Rectal smooth muscle tissue (tissue), 1 donor: ENCODE measurements around the gene SLIT1.

Source experiments
- H3K27ac ChIP-seq: one replicate; pipeline ENCODE4 v1.7.0; 2013; ENCODE audit warnings: low read depth, low read length, inconsistent platforms
- H3K27me3 ChIP-seq: one replicate; pipeline ENCODE4 v1.7.0; 2013; ENCODE audit warnings: low read length; ENCODE audit not compliant: control insufficient read depth, insufficient read depth
- H3K36me3 ChIP-seq: one replicate; pipeline ENCODE4 v1.7.0; 2013; ENCODE audit warnings: low read length; ENCODE audit not compliant: control insufficient read depth, insufficient read depth
- H3K4me1 ChIP-seq: one replicate; pipeline ENCODE4 v1.7.0; 2013; ENCODE audit warnings: low read length; ENCODE audit not compliant: control insufficient read depth, insufficient read depth
- H3K4me3 ChIP-seq: one replicate; pipeline ENCODE4 v1.7.0; 2013; ENCODE audit warnings: low read length
- H3K9ac ChIP-seq: one replicate; pipeline ENCODE4 v1.7.0; 2013; ENCODE audit warnings: low read length

Gene SLIT1

DNA sequence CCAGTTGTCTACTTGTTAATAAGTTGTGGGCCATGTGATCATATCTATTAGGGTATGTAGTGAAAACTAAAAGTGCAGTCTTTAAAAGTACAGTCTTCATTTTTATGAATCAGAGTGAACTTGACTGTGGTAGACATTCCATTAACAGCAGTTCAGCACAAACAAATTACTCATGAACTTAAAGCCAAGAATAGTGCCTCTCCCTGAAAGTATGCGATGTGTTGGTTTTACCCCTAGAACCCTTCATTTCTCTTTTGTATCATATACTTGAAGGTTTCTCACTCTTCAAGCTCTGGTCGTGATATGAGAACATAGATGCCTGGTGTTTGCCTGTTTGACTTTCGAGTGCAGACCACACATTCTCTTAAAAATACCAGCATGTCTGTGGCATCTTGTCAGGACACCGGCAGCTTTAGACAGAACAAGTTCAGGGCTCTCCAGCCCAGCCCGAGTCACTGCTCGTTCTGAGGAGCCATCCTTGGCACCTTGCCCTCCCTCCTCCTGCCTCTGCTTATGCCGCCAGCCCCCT, 194.4 kb downstream of the SLIT1 start:
- Histone ChIP-seq H3K27me3 (no peaks in the 10 kb centered on the region), H3K27ac (no peak overlapping the region), H3K36me3 (no peaks in the 10 kb centered on the region), H3K9ac (no peak overlapping the region), H3K4me3 (no peak overlapping the region), H3K4me1 (peaks cover 8% of the 10 kb centered on the region)

DNA sequence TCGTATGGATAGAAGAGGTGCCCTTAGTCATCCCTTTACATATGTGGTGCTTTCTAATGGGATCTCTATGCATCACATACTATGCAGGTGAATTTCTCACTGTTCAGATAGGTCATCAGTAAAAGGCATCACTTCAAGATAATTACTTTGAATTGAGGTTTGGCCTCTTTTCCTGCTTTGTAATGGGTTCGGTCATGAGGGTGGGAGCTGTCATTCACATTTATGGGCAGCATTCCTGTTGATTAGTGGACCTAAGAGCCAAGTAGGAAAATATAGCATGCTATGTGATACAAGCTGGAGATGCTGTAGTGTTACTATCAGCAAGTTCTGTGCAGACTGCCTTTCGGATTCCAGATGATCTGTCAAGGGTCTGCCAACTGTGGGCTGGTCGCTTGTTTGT, 197.3 kb downstream of the SLIT1 start:
- Histone ChIP-seq H3K4me3 (no peak overlapping the region), H3K36me3 (no peaks in the 10 kb centered on the region), H3K4me1 (peaks cover 8% of the 10 kb centered on the region), H3K27me3 (no peaks in the 10 kb centered on the region), H3K9ac (no peak overlapping the region), H3K27ac (peak overlapping the region; percentile 1)

DNA sequence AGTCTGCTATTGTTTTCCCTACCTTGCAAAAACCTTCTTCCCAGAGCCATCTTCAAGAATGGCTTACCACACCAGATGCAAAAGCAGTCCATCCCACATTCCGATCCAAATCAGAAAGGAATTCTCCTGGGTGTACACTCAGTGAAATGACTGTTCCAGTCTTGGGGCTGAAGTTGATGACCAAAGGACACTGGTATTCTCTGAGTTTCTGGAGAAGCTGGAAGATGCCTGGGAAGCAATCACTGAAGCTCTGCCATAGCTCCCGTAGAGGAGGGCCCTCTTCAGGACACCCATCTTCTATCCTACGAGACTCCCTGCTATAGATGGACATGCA, 197.9 kb downstream of the SLIT1 start:
- peaks cover 8% of the 10 kb centered on the region for H3K4me1 ChIP-seq
- H3K27me3 ChIP-seq, result no peaks in the 10 kb centered on the region
- H3K36me3 ChIP-seq, result no peaks in the 10 kb centered on the region
- H3K4me3 ChIP-seq, result no peak overlapping the region
- no peak overlapping the region for H3K9ac ChIP-seq
- H3K27ac ChIP-seq, result no peak overlapping the region

DNA sequence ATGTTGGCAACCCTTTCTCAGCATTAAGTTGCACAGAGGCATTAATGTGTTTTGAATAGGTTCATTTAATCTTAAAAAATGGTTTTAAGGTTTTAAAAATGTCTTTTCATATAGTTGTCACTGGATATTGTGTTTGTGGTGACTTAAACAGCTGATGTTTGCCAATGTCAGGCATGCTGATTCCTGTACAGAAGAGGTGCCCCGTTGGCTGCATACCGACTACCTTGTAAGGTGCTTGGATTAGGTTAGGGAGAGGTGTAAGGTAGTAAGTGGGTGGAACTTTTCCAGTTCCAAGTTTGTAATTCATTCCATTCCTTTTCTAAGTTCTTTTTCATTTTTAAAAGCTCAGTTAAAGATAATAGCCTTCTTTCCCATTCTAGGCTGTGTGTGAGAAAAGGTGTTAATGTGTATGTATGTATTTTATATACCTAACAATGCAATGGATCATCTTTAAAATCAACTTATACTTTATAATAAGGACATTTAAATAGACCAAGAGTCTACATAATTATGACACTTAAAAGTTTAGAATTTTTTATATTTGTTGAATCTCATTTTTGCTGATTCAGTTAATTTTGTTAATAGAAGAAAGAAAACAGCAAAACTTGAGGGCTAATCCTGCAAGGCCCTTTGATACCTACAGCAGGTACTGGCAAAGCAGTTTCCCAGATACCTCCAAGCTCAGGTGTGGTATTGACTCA, 198.5 kb downstream of the SLIT1 start:
- Histone ChIP-seq H3K9ac (no peak overlapping the region), H3K4me3 (no peak overlapping the region), H3K27ac (no peak overlapping the region), H3K4me1 (peaks cover 8% of the 10 kb centered on the region), H3K36me3 (no peaks in the 10 kb centered on the region), H3K27me3 (no peaks in the 10 kb centered on the region)

DNA sequence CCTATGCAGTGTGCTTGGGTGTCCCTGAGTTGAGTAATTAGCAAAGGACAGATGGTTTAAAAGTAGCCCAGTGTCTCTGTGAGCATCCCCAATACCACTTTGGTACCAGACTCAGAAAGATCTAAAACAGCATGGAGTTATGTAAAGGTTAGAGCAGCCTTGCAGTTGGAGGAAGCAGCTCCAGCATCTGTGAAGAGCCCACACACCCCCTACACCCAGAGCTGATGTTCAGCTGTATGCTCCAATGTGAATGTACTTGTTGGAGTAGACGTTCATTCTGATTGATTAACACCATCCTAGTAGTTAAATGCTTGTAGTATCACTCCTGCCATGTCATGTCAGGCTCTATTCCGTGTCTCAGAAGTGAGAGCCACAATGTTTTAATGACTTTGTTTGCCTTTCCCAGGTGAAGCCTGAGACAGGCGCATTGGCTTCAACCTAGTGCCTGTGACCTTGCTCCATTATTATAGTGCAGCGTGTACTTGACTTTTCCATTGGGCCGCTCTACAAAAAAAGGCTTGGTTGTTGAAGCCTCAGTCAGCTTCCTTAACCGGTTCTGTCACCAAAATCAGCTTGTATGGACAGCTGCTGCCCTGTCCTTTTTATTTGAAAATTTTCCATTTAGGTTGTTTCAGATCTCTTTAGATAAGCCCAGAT, 199.4 kb downstream of the SLIT1 start:
- Histone ChIP-seq H3K9ac (no peak overlapping the region), H3K4me1 (peaks cover 6% of the 10 kb centered on the region), H3K27me3 (no peaks in the 10 kb centered on the region), H3K27ac (no peak overlapping the region), H3K36me3 (no peaks in the 10 kb centered on the region), H3K4me3 (no peak overlapping the region)

DNA sequence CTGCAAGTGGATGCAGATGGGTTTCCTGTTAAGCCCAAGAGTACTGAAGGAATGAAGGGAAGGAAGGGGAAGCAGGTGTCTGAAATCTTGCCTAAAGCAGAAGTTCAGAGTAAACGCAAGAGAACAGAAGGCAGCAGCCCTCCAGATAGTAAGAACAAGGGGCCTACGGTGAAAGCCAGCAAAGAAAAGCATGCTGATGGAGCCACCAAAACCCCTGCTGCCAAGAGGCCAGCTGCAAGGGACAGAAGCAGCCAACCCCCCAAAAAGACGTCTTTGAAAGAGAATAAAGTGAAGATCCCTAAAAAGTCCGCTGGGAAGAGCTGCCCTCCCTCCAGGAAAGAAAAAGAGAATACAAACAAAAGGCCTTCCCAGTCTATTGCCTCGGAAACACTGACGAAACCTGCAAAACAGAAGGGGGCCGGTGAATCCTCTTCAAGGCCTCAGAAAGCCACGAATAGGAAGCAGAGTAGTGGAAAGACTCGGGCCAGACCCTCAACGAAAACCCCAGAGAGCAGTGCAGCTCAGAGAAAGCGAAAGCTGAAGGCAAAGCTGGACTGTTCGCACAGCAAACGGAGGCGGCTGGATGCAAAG, 201.1 kb downstream of the SLIT1 start:
- H3K36me3 ChIP-seq, result peaks cover 4% of the 10 kb centered on the region
- H3K4me1 ChIP-seq, result no peaks in the 10 kb centered on the region
- no peak overlapping the region for H3K9ac ChIP-seq
- no peak overlapping the region for H3K27ac ChIP-seq
- no peak overlapping the region for H3K4me3 ChIP-seq
- H3K27me3 ChIP-seq, result no peaks in the 10 kb centered on the region

DNA sequence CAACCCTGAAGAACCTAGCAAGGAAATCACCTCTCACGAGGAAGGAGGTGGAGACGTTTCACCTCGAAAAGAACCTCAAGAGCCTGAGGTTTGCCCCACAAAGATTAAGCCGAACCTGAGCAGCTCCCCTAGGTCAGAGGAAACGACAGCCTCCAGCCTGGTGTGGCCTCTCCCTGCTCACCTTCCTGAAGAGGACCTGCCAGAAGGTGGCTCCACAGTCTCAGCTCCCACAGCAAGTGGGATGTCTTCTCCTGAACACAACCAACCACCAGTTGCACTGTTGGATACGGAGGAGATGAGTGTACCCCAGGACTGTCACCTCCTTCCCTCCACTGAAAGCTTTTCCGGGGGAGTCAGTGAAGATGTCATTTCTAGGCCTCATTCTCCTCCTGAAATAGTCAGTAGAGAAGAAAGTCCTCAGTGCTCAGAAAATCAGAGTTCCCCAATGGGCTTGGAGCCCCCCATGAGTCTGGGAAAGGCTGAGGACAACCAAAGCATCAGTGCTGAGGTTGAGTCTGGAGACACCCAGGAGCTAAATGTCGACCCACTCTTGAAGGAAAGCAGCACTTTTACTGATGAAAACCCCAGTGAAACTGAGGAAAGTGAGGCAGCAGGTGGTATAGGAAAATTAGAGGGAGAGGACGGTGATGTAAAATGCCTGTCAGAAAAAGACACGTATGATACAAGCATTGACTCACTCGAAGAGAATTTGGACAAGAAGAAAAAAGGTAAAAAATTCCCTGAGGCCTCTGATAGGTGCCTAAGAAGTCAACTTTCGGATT, 203.4 kb downstream of the SLIT1 start:
- no peak overlapping the region for H3K27ac ChIP-seq
- no peaks in the 10 kb centered on the region for H3K4me1 ChIP-seq
- no peak overlapping the region for H3K4me3 ChIP-seq
- no peaks in the 10 kb centered on the region for H3K27me3 ChIP-seq
- no peak overlapping the region for H3K9ac ChIP-seq
- peaks cover 4% of the 10 kb centered on the region for H3K36me3 ChIP-seq

DNA sequence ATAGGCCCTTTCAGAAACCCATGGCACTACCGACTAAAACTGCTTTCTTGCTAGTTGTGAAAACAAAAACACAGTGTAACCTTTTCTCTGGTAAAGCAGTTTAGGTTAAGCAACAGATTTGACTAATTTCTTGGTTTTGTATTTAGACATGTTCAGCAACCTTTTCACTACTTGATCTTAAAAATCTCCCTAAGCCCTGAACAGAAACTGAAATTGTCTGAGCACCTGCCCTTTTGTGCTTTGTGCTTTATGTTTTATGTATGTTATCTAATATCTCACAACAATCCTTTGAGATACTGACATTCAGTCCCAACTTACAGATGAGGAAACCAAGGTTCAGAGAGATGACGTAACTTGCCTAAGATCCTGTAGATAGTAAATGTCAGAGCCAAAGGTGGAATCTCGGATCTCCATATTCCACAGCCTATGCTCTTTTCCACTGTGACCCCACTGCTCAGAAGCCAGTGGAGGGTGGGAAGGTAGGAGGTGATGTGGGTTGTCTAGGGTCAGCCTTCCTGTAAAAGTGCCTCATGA, 207.1 kb downstream of the SLIT1 start:
- Histone ChIP-seq H3K27ac (no peak overlapping the region), H3K4me1 (no peaks in the 10 kb centered on the region), H3K36me3 (peaks cover 4% of the 10 kb centered on the region), H3K9ac (no peak overlapping the region), H3K4me3 (no peak overlapping the region), H3K27me3 (no peaks in the 10 kb centered on the region)

DNA sequence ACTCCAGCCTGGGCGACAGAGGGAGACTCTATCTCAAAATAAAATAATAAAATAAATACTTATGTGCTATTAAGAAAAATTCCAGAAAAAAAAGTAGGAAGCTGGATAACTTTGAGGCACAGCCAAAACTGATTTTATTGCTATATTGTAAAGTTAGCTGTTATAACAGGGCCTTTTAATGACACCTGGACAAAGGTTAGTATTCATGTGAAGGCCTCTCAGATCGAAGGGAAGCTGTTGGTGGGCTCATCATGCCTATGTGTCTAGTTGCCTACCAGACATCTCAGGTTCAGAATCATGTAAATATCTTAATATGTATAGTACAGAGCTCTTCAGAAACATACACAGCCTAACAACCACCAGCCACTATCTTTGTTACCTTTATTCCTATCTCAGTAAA, 210.6 kb downstream of the SLIT1 start:
- Histone ChIP-seq H3K4me3 (no peak overlapping the region), H3K36me3 (no peaks in the 10 kb centered on the region), H3K4me1 (no peaks in the 10 kb centered on the region), H3K27ac (no peak overlapping the region), H3K27me3 (no peaks in the 10 kb centered on the region), H3K9ac (no peak overlapping the region)

DNA sequence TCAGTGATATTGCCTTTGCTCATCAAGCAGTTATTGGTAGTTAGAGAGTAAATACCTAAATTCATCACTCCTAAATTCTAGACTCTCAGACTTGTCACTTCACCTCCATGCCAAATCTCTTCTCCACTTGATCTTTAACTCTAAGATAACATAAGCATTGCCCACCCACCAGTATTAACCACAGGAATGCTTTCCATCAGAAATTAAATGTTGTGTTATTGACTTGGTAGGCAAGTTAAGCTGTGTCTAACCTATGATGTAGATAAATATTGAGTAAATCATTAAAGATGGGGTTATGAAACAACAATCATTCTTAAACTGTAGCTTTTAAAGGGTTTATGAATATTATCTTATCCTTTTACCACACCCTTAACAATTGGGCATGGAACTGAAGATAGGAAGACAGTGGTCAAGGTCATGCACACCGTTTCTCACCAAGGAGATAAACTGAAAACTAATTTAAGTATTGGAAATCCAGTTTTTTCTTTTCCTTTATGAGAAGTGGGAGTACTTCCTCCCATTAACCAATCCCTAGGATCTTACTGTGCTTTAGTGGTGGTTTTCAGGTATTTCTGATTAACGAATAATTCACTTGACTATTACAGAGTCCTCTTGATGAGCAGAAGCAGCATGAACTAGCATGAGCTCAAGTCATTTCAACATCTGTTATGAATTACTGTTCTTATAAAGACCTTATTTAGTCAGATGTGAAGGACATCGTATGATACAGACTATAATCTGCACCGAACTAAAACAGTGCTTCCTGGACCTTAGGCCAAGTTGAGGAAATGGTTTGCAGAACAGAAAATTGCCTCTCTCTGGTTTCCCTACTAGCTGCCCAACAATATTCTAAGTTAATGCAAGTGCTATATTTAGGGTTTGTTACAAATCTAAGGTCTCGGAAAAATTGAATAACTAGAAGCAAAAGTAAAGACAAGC, 211.7 kb downstream of the SLIT1 start:
- Histone ChIP-seq H3K4me3 (no peak overlapping the region), H3K4me1 (no peaks in the 10 kb centered on the region)

DNA sequence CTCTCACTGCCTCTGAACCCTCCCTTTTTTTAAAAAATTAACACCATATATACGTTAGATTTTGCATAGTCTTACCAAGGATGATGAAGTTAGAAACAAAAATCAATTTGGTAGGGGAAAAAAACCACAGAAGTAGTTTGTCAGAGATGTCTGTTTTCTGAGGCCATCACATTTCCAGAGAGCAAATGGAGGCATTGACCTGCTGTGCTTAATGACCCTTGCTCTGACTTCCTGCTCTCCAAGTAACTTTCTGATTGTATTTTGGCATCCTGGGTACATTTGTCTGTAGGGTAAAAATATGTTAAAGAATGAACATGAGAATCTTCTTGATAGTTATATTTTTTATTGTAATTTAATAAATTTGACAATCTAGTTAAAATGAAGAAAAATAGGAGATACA, 213.5 kb downstream of the SLIT1 start:
- H3K4me1 ChIP-seq, result no peaks in the 10 kb centered on the region
- H3K27me3 ChIP-seq, result no peaks in the 10 kb centered on the region
- H3K4me3 ChIP-seq, result no peak overlapping the region
- H3K36me3 ChIP-seq, result no peaks in the 10 kb centered on the region
- H3K9ac ChIP-seq, result no peak overlapping the region
- no peak overlapping the region for H3K27ac ChIP-seq

More for the DNA sequence above, 211.7 kb downstream of the SLIT1 start:
- H3K27ac ChIP-seq, result no peak overlapping the region
- no peaks in the 10 kb centered on the region for H3K27me3 ChIP-seq
- no peaks in the 10 kb centered on the region for H3K36me3 ChIP-seq
- no peak overlapping the region for H3K9ac ChIP-seq
